IMR-90 (cell line): ENCODE results near the gene CHST10. TPM values are rescaled to one million over a fixed set of nuclear protein-coding genes. Genes with fewer than 3 reads are reported as not detected.

Experiments used
- ATAC-seq: fragments of 200-7000 bp; cut with Tn5 transposase; 2 replicates; pipeline ENCODE4 v1.9.1; 2020; ENCODE audit warnings: low read depth, mild to moderate bottlenecking, moderate library complexity
- BruUV-seq: library from RNA; stranded (reverse); fragments of 400-500 nt; replicated peaks from 2 replicates; lab custom pipeline; 2021; lab: Mats Ljungman, UMichigan
- CTCF ChIA-PET: fragments of 300-600 bp; formaldehyde crosslinking; extraction: SDS; loops from one replicate; lab custom pipeline; 2021; ENCODE audit warnings: antibody characterized with exemption; lab: Yijun Ruan, JAX
- POLR2A ChIA-PET: fragments of 300-600 bp; sonication (Branson Sonifier 250); formaldehyde crosslinking; loops from one replicate; lab custom pipeline; 2022; ENCODE audit warnings: antibody characterized with exemption; ENCODE audit not compliant: unreplicated experiment; lab: Charles Lee
- DNase-seq: peaks from one replicate; pipeline ENCODE4 v3.0.0; 2013
- H2AFZ ChIP-seq: replicated peaks from 2 replicates; pipeline ENCODE3; 2013; ENCODE audit warnings: low read length, mild to moderate bottlenecking; ENCODE audit not compliant: poor library complexity
- H2AK5ac ChIP-seq: 2 replicates; pipeline ENCODE4 v1.6.1; 2013; ENCODE audit warnings: low read depth, low read length, inconsistent platforms
- H2AK9ac ChIP-seq: replicated peaks from 2 replicates; pipeline ENCODE3; 2013; ENCODE audit warnings: mild to moderate bottlenecking, low read depth, low read length, moderate library complexity; ENCODE audit not compliant: poor library complexity
- H2BK120ac ChIP-seq: 2 replicates; pipeline ENCODE4 v1.6.1; 2013; ENCODE audit warnings: low read depth, low read length, inconsistent platforms
- H2BK15ac ChIP-seq: 3 replicates; pipeline ENCODE4 v1.6.1; 2013; ENCODE audit warnings: low read depth, low read length, inconsistent platforms
- H2BK20ac ChIP-seq: 2 replicates; pipeline ENCODE4 v1.6.1; 2013; ENCODE audit warnings: low read depth, mild to moderate bottlenecking, inconsistent platforms, low read length, moderate library complexity
- H2BK5ac ChIP-seq: 2 replicates; pipeline ENCODE4 v1.6.1; 2013; ENCODE audit warnings: mild to moderate bottlenecking, low read depth, low read length, inconsistent platforms; ENCODE audit not compliant: poor library complexity, severe bottlenecking
- H3K14ac ChIP-seq: replicated peaks from 2 replicates; pipeline ENCODE4 v1.6.1; 2013; ENCODE audit warnings: low read depth, low read length, inconsistent platforms
- H3K18ac ChIP-seq: 2 replicates; pipeline ENCODE4 v1.6.1; 2013; ENCODE audit warnings: low read depth, low read length, control low read depth
- H3K23ac ChIP-seq: 2 replicates; pipeline ENCODE4 v1.6.1; 2013; ENCODE audit warnings: low read depth, low read length, inconsistent platforms
- H3K27ac ChIP-seq: 2 replicates; pipeline ENCODE4 v1.5.1; 2013; ENCODE audit warnings: mild to moderate bottlenecking, control low read depth, low read length; ENCODE audit not compliant: insufficient read depth
- H3K27me3 ChIP-seq: 2 replicates; pipeline ENCODE4 v1.6.1; 2013; ENCODE audit warnings: low read length; ENCODE audit not compliant: control insufficient read depth, insufficient read depth
- H3K36me3 ChIP-seq: 2 replicates; pipeline ENCODE4 v1.6.1; 2013; ENCODE audit warnings: low read length, mixed read lengths; ENCODE audit not compliant: control insufficient read depth, insufficient read depth
- H3K4ac ChIP-seq: 2 replicates; pipeline ENCODE4 v1.6.1; 2013; ENCODE audit warnings: low read depth, low read length, inconsistent platforms
- H3K4me1 ChIP-seq: 2 replicates; pipeline ENCODE4 v1.6.1; 2013; ENCODE audit warnings: low read length, mixed read lengths; ENCODE audit not compliant: control insufficient read depth, insufficient read depth
- H3K4me2 ChIP-seq: 2 replicates; pipeline ENCODE4 v1.6.1; 2013; ENCODE audit warnings: low read depth, mild to moderate bottlenecking, control low read depth, low read length, moderate library complexity
- H3K4me3 ChIP-seq: 2 replicates; pipeline ENCODE4 v1.5.1; 2013; ENCODE audit warnings: low read depth, mild to moderate bottlenecking, control low read depth, low read length, moderate library complexity; ENCODE audit not compliant: insufficient read depth
- H3K56ac ChIP-seq: 2 replicates; pipeline ENCODE4 v1.6.1; 2013; ENCODE audit warnings: low read length, inconsistent platforms; ENCODE audit not compliant: insufficient read depth; ENCODE audit errors: extremely low read depth
- H3K79me1 ChIP-seq, 2 experiments: 2 replicates each; pipeline ENCODE4 v1.6.1; 2013; ENCODE audit warnings: low read length in 2 of 2, inconsistent platforms in 1 of 2, low read depth in 1 of 2
- H3K9ac ChIP-seq: 2 replicates; pipeline ENCODE4 v1.6.1; 2013; ENCODE audit warnings: low read depth, low read length, control low read depth
- H3K9me1 ChIP-seq: 2 replicates; pipeline ENCODE4 v1.6.1; 2013; ENCODE audit warnings: low read length, inconsistent platforms; ENCODE audit not compliant: insufficient read depth
- H3K9me3 ChIP-seq: 2 replicates; pipeline ENCODE4 v1.6.1; 2013; ENCODE audit warnings: low read length; ENCODE audit not compliant: control insufficient read depth, insufficient read depth
- H4K20me1 ChIP-seq: 2 replicates; pipeline ENCODE4 v1.6.1; 2013; ENCODE audit warnings: low read length, inconsistent platforms; ENCODE audit not compliant: insufficient read depth
- H4K5ac ChIP-seq: 2 replicates; pipeline ENCODE4 v1.6.1; 2013; ENCODE audit warnings: mild to moderate bottlenecking, low read depth, low read length, control low read depth
- H4K8ac ChIP-seq, 2 experiments: 2 replicates each; pipeline ENCODE4 v1.6.1; 2013; ENCODE audit warnings: low read depth in 2 of 2, low read length in 2 of 2, control low read depth in 1 of 2, inconsistent platforms in 1 of 2
- H4K91ac ChIP-seq: 2 replicates; pipeline ENCODE4 v1.6.1; 2013; ENCODE audit warnings: low read depth, low read length, inconsistent platforms; ENCODE audit not compliant: insufficient read depth
- BHLHE40 ChIP-seq: fragments of 150-350 bp; IDR thresholded peaks from 2 replicates; pipeline ENCODE4 v1.6.1; 2016; ENCODE audit warnings: mild to moderate bottlenecking, low read depth, low read length
- CEBPB ChIP-seq: IDR thresholded peaks from 2 replicates; pipeline ENCODE4 v1.6.1; 2012; ENCODE audit warnings: low read depth, low read length, improper control_type of control experiment
- CTCF ChIP-seq: conservative IDR thresholded peaks from 2 replicates; pipeline ENCODE4 v1.5.1; 2012; ENCODE audit warnings: mild to moderate bottlenecking, low read depth, low read length, improper control_type of control experiment
- ELK1 ChIP-seq: fragments of 150-350 bp; IDR thresholded peaks from 2 replicates; pipeline ENCODE4 v1.6.1; 2016; ENCODE audit warnings: low read depth, mild to moderate bottlenecking, low read length, moderate library complexity, borderline replicate concordance
- FOS ChIP-seq: fragments of 150-350 bp; IDR thresholded peaks from 2 replicates; pipeline ENCODE4 v1.6.1; 2016; ENCODE audit warnings: low read depth, low read length
- MAZ ChIP-seq: IDR thresholded peaks from 2 replicates; pipeline ENCODE4 v1.6.1; 2012; ENCODE audit warnings: low read depth, mild to moderate bottlenecking, low read length, improper control_type of control experiment, moderate library complexity, borderline replicate concordance
- NFE2L2 ChIP-seq: fragments of 150-350 bp; IDR thresholded peaks from 2 replicates; pipeline ENCODE4 v1.6.1; 2016; ENCODE audit warnings: low read depth, mild to moderate bottlenecking, low read length
- RCOR1 ChIP-seq: IDR thresholded peaks from 2 replicates; pipeline ENCODE4 v1.6.1; 2012; ENCODE audit warnings: mild to moderate bottlenecking, low read length, improper control_type of control experiment; ENCODE audit not compliant: insufficient replicate concordance
- SMC3 ChIP-seq: fragments of 150-350 bp; IDR thresholded peaks from 2 replicates; pipeline ENCODE4 v1.6.1; 2016; ENCODE audit warnings: low read depth, mild to moderate bottlenecking, antibody characterized with exemption, low read length, moderate library complexity
- WGBS, 2 experiments: methylation state at CpG; one replicate each; pipeline versions ENCODE4 v1.1.5 to v1.1.7; 2013; ENCODE audit warnings: missing lambda C conversion rate in 2 of 2; ENCODE audit not compliant: insufficient read length in 1 of 2; ENCODE audit errors: extremely low coverage in 2 of 2; 5-methylcytosine and 5-hydroxymethylcytosine counted together
- dilution Hi-C: fragments of 300-500 bp; cut with HindIII; formaldehyde crosslinking; loops from one replicate; pipeline ENCODE4 v1.14.3; 2018; ENCODE audit warnings: low sequenced_read_pairs; ENCODE audit not compliant: unreplicated experiment
- in situ Hi-C: fragments of 300-500 bp; cut with MboI; formaldehyde crosslinking; loops from 3 replicates; pipeline ENCODE4 v1.14.3; 2019; ENCODE audit warnings: low sequenced_read_pairs, inconsistent platforms, mixed read lengths
- intact Hi-C: fragments of 100-400 bp; cut with micrococcal nuclease; formaldehyde crosslinking; loops from 2 replicates; pipeline ENCODE4 v1.10.0; 2022
- polyA plus RNA-seq, 3 experiments: library from polyadenylated mRNA; depleted of rRNA; stranded (reverse); fragments of >200 nt; gene quantifications; 2 replicates each; pipeline ENCODE4 v1.2.3, GENCODE V29; 2012; ENCODE audit warnings: low replicate concordance in 1 of 3
- total RNA-seq: library from RNA; depleted of rRNA; stranded (reverse); fragments of >200 nt; gene quantifications from 2 replicates; pipeline ENCODE4 v1.2.3, GENCODE V29; 2012

CHST10 gene
- total and polyA plus RNA-seq, 2 of the 4 experiments (the other 2 are of a cell fraction): 6.9 to 8.6 TPM

DNA sequence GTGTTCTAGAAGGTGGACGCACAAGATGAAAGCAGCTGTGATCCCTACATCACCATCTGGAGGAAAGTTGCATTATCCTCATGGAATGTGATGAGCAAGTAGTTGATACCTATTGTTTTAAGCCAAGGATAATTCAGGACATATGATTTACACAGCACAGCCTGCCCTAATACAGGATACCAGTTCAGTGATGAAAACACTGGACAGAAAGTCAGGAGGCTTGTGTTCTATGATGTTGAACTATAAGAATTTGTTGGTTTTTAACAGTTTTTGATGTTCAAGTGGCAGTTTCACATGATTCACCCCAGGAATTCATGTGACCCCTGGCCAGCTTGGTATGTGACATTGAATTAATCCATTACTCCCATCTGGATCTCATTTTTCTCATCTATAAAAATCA, 6.2 kb upstream of the CHST10 start:
- Histone ChIP-seq H3K23ac (no peak overlapping the region), H2BK15ac (no peak overlapping the region), H3K9me1 (no peaks in the 10 kb centered on the region), H4K20me1 (no peaks in the 10 kb centered on the region), H3K14ac (no peak overlapping the region), H3K4me1 (no peaks in the 10 kb centered on the region), H4K5ac (no peak overlapping the region), H3K36me3 (no peaks in the 10 kb centered on the region), H2BK5ac (no peak overlapping the region), H2AK5ac (no peak overlapping the region), H3K79me1 (no peaks in the 10 kb centered on the region), H3K18ac (no peak overlapping the region), H2AK9ac (no peak overlapping the region), H3K4me3 (no peak overlapping the region), H3K9me3 (no peaks in the 10 kb centered on the region), H4K91ac (no peak overlapping the region), H4K8ac (no peak overlapping the region), H3K27ac (no peak overlapping the region), H3K56ac (no peak overlapping the region), H3K9ac (no peak overlapping the region), H2BK20ac (no peak overlapping the region), H2BK120ac (no peak overlapping the region), H3K4ac (no peak overlapping the region), H3K27me3 (peaks cover 21% of the 10 kb centered on the region), H2AFZ (no peak overlapping the region), H3K4me2 (no peak overlapping the region)
- POLR2A ChIA-PET: no interaction called here
- no peak for DNase-seq
- CTCF ChIA-PET: no interaction called here
- no CpG with 5 or more reads among the region's 1 CpG for WGBS, 2 experiments
- intact Hi-C loops (loop anchor here (2.0 to 10.0 kb wide), 2 partner anchors 139 to 561 kb away; partner anchors contain the start of gene PDCL3), in situ Hi-C loops (no loop called here), dilution Hi-C loops (no loop called here)
- BruUV-seq: no TSS peak
- TF ChIP-seq SMC3: no peak
- TF ChIP-seq NFE2L2: no peak
- TF ChIP-seq RCOR1: no peak
- no peak for TF ChIP-seq CEBPB
- TF ChIP-seq ELK1: no peak
- no peak for TF ChIP-seq BHLHE40
- TF ChIP-seq FOS: no peak
- TF ChIP-seq MAZ: no peak
- no peak for TF ChIP-seq CTCF
- no peak for ATAC-seq
